Body of pancreas (tissue), 4 donors: ENCODE data around the gene MIAT. TPM values are rescaled to one million over a fixed set of nuclear protein-coding genes. Genes with fewer than 3 reads are reported as not detected.

Source experiments
- ATAC-seq: fragments of 150-250 bp; one replicate; pipeline ENCODE4 v1.9.1; 2016
- DNase-seq, 4 donors: peaks; one replicate each; pipeline ENCODE4 v3.0.0-alpha.2; 2019
- H3K27ac ChIP-seq, 4 donors: fragments of 200-600 bp; sonication (generic); 1 replicate in 3 of 4; 2 replicates in 1 of 4; pipeline versions ENCODE4 v1.5.1 to v1.6.1; 2016 to 2019; ENCODE audit warnings: mild to moderate bottlenecking in 1 of 4, mixed read lengths in 1 of 4, moderate library complexity in 1 of 4
- H3K27me3 ChIP-seq, 2 donors: fragments of 200-600 bp; sonication (generic); one replicate each; pipeline ENCODE4 v1.6.0; 2016; ENCODE audit warnings: mild to moderate bottlenecking in 1 of 2
- H3K36me3 ChIP-seq, 2 donors: fragments of 200-600 bp; sonication (generic); replicated peaks in 1 of 2; 2 replicates each; pipeline ENCODE4 v1.5.1; 2016; ENCODE audit warnings: low read depth in 2 of 2; ENCODE audit not compliant: insufficient read depth in 1 of 2
- H3K4me1 ChIP-seq: fragments of 200-600 bp; sonication (generic); one replicate; pipeline ENCODE4 v1.6.0; 2016
- H3K4me3 ChIP-seq, 2 donors: fragments of 200-600 bp; sonication (generic); 1 replicate in 1 of 2; 2 replicates in 1 of 2; pipeline ENCODE4 v1.5.1; 2016 to 2019
- H3K9me3 ChIP-seq, 3 donors: fragments of 200-600 bp; sonication (generic); 1 replicate in 2 of 3; 2 replicates in 1 of 3; pipeline ENCODE4 v1.5.1; 2016
- CTCF ChIP-seq, 7 experiments: fragments of 450-650 bp in 4 of 7; fragments of 200-600 bp in 3 of 7; sonication (generic) in 3 of 7; IDR thresholded peaks; one replicate each; pipeline ENCODE4 v1.5.1; 2016 to 2019; ENCODE audit warnings: antibody characterized with exemption in 7 of 7
- POLR2A ChIP-seq, 3 donors: fragments of 450-650 bp; IDR thresholded peaks; one replicate each; pipeline ENCODE4 v1.6.1; 2016; ENCODE audit warnings: antibody characterized with exemption in 3 of 3, mild to moderate bottlenecking in 2 of 3
- WGBS, 2 donors: methylation state at CpG; one replicate each; pipeline ENCODE4 v1.1.5; 2017; 5-methylcytosine and 5-hydroxymethylcytosine counted together
- intact Hi-C: fragments of 100-400 bp; cut with DNase I; formaldehyde crosslinking; loops from one replicate; pipeline ENCODE4 v1.15.1; 2023
- total RNA-seq, 2 donors: library from RNA; depleted of rRNA; stranded (reverse); fragments of >200 nt; gene quantifications; one replicate each; pipeline ENCODE4 v1.1.0, GENCODE V29; 2016

The MIAT gene
- 1 to 10 TPM; 1.0 to 2.6 TPM for total RNA-seq

DNA sequence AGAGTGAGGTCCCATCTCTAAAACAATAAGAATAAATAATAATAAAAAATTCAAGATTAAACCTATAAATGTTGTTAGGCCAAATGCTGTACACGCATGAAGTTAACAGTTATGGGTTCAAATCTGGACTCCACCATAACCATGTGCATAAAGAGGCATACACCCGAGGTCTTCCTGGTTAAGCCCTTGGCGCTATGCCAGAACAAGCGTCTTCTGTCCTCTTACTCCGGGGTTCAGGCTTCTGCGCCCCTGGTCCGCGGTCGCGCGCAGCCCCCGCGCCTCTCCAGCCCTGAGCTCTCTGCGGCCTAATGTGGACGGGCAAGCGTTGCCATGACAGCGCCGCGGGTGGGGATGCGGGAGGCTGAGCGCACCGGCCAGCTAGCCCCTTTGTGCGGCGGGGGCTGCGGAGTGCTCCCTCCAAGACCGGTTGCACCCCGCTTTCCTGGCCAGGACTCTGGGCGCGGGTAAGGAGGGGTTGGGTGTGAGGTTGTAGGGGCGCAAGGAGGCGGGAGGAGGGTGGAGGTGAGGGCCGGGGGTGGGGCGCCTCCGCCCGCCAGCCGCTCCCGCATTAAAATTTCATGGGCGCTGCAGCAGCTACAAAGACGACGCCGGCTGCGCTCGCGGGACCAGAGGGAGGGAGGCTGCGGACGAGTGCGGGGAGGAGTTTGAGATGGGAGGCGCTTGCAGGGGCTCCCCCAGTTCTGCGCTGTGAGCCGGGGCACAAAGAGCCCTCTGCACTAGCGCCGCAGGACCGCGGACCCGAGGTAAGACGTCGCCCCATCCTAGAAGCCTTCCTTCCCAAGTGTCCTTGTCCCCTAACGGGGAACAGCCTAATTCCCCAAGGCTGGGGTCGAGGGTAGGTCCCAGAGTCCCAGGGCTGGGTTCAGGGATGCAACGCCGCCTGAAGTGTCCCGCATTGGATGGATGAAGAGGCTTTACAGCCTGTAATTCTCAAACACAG, at the start of gene MIAT:
MIAT (plus strand) TSS at position 698 of the 961 bp plus-strand sequence.
- 2 to 6% methylated on average over 11 to 62 of the region's 62 CpGs for WGBS, 2 donors
- H3K9me3 ChIP-seq, result no peaks in the 10 kb centered on the region
- DNase-seq (peak in 2 of 4 donors; percentile 23 to 37), ATAC-seq (peak; percentile 27)
- H3K27me3 ChIP-seq, result peaks cover 0 to 29% of the 10 kb centered on the region in 2 donors
- intact Hi-C loops, result no loop called here
- peaks cover 19% of the 10 kb centered on the region for H3K4me1 ChIP-seq
- no peak within 1 kb of the TSS for H3K27ac ChIP-seq
- no peak within 1 kb of the TSS for H3K4me3 ChIP-seq
- no peak for TF ChIP-seq POLR2A (IDR thresholded peaks at IDR 0.05)
- TF ChIP-seq CTCF (IDR thresholded peaks at IDR 0.05), result no peak
- H3K36me3 ChIP-seq, result no peaks in the 10 kb centered on the region

DNA sequence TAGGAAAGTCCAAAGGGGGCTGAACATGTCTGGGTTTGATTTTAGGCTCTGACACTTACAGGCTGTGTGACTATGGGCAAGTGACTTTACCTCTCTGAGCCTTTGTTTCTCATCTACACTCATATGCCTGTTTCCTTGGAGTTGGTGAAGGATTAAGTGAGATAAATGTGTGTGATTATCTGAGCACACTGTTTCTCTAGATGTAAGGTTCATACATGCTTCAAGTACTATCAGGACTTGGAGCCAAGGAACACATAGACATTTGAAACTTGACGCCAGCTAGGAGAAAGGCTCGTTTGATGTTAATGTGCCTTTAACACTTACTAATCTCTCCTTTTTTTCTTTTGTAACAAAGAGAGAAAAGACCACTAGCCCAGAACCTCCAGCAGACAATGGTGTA, 49.3 kb upstream of the MIAT start:
- Histone ChIP-seq H3K4me3 (no peak overlapping the region), H3K36me3 (no peaks in the 10 kb centered on the region), H3K4me1 (no peaks in the 10 kb centered on the region), H3K9me3 (no peaks in the 10 kb centered on the region), H3K27ac (no peak overlapping the region), H3K27me3 (no peaks in the 10 kb centered on the region)
- 26 to 28% methylated on average over 2 of the region's 2 CpGs for WGBS, 2 donors
- DNase-seq (no peak), ATAC-seq (no peak)
- no peak for TF ChIP-seq CTCF (IDR thresholded peaks at IDR 0.05)
- TF ChIP-seq POLR2A (IDR thresholded peaks at IDR 0.05), result no peak
- intact Hi-C loops, result no loop called here

GRCh38 chr22:26609287-26609686, 48.1 kb upstream of the MIAT start:
- no peaks in the 10 kb centered on the region for H3K9me3 ChIP-seq
- no peak overlapping the region for H3K4me3 ChIP-seq
- H3K36me3 ChIP-seq, result no peaks in the 10 kb centered on the region
- no peaks in the 10 kb centered on the region for H3K27me3 ChIP-seq
- DNase-seq, result no peak
- TF ChIP-seq CTCF (IDR thresholded peaks at IDR 0.05) (no peak), POLR2A (IDR thresholded peaks at IDR 0.05) (no peak)
- intact Hi-C loops, result no loop called here
- no peaks in the 10 kb centered on the region for H3K4me1 ChIP-seq
- H3K27ac ChIP-seq, result no peak overlapping the region
- ATAC-seq, result no peak
- WGBS, 2 donors, result 72 to 76% methylated on average over 2 of the region's 2 CpGs

DNA sequence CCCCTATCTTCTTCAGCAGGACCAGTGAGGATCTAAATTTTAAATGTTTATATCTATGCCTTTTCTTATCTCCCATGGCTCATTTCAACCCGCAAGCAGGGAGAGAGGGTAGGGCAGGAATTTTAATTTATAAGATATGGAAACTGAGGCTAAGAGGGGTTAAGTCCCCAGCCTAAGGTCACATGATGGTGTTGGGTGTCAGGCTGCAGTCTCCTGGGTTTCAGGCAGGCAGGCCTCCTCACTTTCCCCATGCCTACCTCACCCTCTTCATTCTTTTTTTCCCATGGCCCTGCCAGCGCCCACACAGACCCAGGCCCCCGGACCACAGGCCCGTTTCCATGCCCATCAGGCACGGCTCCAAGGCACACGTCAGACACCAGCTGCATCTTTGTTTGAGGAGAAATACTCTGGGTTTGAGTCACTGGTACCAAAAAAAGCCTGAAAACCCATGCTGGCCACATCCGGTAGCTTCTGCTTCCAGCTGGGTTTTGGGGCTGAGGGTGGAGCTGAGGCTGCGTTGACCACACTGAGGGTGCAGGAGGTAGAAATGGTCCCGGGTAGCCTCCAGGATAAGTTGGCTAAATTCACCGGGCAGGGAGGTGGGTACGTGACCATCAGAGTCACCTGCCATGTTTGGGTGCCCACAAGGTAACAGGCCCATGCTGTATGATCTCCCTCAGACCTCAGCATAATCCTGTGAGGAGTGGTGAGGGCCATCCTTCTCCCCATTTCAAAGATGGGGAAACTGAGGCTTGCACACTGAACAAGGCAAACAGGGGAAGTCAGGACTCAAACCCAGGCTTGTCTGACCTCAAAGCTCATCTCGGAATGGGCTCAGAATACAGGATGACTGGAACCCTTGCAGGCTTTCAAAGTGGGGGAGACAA, 47.1 kb upstream of the MIAT start:
- Histone ChIP-seq H3K27me3 (no peaks in the 10 kb centered on the region), H3K27ac (no peak overlapping the region), H3K9me3 (no peaks in the 10 kb centered on the region), H3K4me3 (no peak overlapping the region), H3K4me1 (no peaks in the 10 kb centered on the region), H3K36me3 (no peaks in the 10 kb centered on the region)
- DNase-seq (peak in 2 of 4 donors; percentile 10 to 16), ATAC-seq (no peak)
- no peak for TF ChIP-seq CTCF (IDR thresholded peaks at IDR 0.05)
- TF ChIP-seq POLR2A (IDR thresholded peaks at IDR 0.05), result no peak
- WGBS, 2 donors, result 51 to 69% methylated on average over 12 of the region's 12 CpGs
- intact Hi-C loops, result no loop called here
